GM13976 (cell line): ENCODE data around the gene SAA4.
"Not testable (repeated sequence)": the region's sequence is repeated elsewhere in the genome, so short reads cannot be mapped to it uniquely, and the experiment has no call there.

Experiments
- DNase-seq: peaks from one replicate; pipeline ENCODE4 v3.0.0; 2012; ENCODE audit warnings: low spot score
- in situ Hi-C: fragments of 300-500 bp; cut with MboI; formaldehyde crosslinking; loops from one replicate; pipeline ENCODE4 v1.12.0; 2022; ENCODE audit warnings: low sequenced_read_pairs, mixed read lengths, inconsistent platforms; ENCODE audit not compliant: unreplicated experiment
- TF ChIP-seq, protein P1 (sequence below): IDR thresholded peaks from 2 replicates; pipeline ENCODE4 v1.5.1; 2012; ENCODE audit warnings: borderline replicate concordance, mild to moderate bottlenecking; ENCODE audit not compliant: insufficient read depth; ENCODE audit errors: extremely low read depth, missing control alignments, control extremely low read depth

The SAA4 gene

DNA sequence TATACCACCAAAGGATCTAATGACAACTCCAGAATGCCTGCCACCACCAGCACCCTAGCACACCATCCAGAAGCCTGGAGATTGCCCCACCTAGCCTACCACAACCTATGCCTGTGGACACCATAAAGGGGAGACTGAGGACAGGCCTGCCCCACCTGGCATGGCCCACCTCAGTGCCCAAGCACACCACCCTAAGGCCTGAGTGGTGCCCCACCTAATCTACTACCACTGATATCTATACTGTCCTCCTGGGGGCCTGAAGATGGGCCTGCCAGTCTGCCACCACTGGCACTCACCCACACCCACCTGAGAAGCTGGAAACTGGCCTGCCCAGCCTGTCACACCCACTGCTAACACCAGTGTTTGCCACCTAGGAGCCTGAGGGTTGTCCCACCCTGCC lies 31.8 kb downstream of the SAA4 start:
- no peak for DNase-seq
- in situ Hi-C loops, result no loop called here
- TF ChIP-seq, protein P1, sequence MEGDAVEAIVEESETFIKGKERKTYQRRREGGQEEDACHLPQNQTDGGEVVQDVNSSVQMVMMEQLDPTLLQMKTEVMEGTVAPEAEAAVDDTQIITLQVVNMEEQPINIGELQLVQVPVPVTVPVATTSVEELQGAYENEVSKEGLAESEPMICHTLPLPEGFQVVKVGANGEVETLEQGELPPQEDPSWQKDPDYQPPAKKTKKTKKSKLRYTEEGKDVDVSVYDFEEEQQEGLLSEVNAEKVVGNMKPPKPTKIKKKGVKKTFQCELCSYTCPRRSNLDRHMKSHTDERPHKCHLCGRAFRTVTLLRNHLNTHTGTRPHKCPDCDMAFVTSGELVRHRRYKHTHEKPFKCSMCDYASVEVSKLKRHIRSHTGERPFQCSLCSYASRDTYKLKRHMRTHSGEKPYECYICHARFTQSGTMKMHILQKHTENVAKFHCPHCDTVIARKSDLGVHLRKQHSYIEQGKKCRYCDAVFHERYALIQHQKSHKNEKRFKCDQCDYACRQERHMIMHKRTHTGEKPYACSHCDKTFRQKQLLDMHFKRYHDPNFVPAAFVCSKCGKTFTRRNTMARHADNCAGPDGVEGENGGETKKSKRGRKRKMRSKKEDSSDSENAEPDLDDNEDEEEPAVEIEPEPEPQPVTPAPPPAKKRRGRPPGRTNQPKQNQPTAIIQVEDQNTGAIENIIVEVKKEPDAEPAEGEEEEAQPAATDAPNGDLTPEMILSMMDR, result no peak

DNA sequence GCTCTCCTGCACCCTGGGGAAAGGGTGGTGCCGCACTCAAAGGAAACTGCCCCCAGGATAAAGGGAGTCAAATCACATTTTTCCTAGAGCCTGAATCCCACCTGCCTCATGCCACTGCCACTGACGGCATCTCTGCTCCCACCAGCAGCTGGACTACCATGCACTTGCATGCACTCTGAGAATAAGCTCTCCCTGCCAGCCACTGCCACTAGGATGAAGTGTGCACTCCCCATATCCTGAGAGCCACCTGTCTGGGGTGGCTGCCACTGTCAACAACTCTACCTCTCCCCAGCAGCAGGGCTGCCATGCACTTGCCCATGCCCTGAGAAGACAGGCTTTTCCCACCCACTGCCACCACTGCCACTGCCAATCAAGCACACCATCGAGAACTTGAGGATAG lies 32.4 kb downstream of the SAA4 start:
- in situ Hi-C loops, result no loop called here
- TF ChIP-seq, protein P1, result no peak
- no peak for DNase-seq

DNA sequence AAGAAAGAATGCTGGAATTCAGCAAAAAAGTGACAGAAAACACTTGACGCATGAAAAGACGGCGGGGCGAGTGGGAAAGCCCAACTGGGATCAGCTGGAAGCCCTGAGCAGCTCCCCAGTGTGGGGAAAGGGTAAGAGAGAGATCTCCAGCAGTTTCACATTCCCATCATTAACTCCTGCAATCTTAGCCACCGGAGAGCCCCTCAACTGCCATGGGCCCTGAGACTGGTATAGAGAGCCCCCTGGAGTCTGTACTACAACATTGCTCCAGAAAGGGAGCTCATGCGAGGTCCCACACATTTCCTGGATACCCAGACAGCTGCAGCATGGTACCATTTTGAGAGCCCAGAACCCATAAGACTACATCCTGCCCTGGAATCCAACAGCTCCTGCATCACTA lies 32.9 kb downstream of the SAA4 start:
- TF ChIP-seq, protein P1, result peak; percentile 35
- peak; percentile 71 for DNase-seq
- in situ Hi-C loops, result no loop called here

DNA sequence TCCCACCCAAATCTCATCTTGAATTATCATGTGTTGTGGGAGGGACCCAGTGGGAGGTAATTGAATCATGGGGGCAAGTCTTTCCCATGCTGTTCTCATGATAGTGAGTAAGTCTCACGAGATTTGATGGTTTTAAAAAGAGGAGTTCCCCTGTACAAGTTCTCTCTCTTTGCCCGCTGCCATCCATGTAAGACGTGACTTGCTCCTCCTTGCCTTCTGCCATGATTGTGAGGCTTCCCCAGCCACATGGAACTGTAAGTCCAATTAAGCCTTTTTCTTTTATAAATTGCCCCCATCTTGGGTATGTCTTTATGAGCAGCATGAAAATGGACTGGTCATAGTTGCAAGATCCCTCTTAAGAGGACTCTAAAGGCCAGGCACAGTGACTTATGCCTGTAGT lies 38.9 kb downstream of the SAA4 start:
- in situ Hi-C loops, DNase-seq: not testable (repeated sequence)

DNA sequence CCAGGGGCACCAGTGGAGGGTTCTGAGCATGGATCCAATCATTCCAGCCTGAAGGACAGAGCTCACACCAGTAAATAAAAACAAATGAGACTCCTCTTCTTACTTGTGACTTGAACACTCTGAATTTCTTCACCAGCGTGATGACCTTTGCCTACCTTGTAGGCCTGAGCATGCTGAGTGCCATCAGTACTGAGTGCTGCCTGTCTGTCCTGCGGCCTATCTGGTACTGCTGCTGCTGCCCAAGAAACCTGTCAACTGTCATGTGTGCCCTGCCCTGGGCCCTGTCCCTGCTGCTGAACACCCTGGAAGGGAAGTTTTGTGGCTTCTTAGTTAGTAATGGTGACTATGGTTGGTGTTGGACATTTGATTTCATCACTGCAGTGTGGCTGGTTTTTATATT lies 40.1 kb downstream of the SAA4 start:
- in situ Hi-C loops, result no loop called here
- TF ChIP-seq, protein P1, result no peak
- no peak for DNase-seq

DNA sequence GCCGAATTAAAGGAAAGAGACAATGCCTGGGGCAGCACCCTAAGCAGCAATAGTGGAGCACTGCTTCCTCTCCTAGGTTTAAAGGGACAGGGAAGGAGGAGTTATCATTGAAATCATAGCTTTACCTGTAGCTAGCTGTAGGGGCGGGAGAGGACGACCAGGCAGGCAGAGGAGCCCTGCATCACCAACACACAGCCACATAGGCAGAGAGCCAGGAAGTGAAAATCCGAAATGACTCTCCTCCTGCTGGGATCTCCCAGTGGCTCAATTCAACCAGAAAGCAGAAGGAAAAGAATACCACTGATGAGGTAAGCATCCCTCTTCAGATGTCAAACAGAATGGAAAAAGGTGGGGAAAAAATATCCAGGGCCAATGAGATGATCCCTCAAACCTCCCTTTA lies 43.6 kb downstream of the SAA4 start:
- TF ChIP-seq, protein P1, result no peak
- in situ Hi-C loops, result no loop called here
- peak; percentile 29 for DNase-seq

DNA sequence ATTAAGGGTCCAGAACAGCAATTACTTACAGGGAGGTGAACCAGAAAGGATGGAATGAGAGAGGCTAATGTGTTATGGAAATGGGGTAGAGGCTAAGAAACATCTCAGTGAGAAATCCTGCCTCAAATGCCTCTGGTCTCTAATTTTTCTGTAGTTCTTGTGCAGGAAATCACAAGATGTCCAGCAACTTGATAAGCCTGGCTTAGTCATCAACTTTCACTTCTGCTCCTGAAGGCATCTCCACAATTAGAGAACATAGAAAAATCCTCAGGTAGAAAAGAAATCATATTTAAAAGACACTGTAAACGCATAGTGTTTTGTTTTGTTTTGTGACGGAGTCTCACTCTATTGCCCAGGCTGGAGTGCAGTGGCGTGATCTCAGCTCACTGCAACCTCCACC lies 45.2 kb downstream of the SAA4 start:
- in situ Hi-C loops, result no loop called here
- DNase-seq, result no peak

DNA sequence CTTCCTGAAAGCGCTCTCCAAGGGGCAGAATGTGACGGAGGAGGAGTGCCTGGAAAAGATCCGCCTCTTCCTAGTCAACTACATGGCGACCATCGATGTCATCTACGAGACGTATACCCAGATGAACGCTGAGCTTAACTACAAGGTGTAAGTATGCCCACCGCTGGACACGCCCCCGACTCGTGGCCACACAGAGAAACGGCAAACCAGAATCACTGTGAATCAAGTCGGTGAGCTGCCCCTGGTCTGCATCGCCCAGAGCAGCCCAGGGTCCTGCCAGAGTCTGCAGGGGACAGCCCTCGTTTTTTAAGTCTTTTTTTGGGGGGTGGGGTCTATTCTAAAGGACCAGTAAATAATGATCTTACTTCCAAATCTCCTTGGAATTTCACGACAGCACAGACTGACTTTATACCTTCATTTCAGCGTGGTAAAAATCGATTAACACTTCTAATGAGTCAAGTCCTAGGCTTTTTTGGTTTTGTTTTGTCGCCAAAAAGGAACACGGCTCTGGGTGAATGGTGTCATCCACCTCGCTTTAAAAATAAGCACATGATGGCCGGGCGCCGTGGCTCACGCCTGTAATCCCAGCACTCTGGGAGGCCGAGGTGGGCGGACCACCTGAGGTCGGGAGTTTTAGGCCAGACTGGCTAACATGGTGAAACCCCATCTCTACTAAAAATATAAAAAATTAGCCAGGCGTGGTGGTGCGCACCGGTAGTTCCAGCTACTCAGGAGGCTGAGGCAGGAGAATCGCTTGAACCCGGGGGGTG lies 46.9 kb downstream of the SAA4 start:
- in situ Hi-C loops, DNase-seq: not testable (repeated sequence)

More for the DNA sequence above, 45.2 kb downstream of the SAA4 start:
- TF ChIP-seq, protein P1, result no peak
